ENCODE measurements around the gene CLINT1.
"Not testable (repeated sequence)": the region's sequence is repeated elsewhere in the genome, so short reads cannot be mapped to it uniquely, and the experiment has no call there.

Gene CLINT1

DNA sequence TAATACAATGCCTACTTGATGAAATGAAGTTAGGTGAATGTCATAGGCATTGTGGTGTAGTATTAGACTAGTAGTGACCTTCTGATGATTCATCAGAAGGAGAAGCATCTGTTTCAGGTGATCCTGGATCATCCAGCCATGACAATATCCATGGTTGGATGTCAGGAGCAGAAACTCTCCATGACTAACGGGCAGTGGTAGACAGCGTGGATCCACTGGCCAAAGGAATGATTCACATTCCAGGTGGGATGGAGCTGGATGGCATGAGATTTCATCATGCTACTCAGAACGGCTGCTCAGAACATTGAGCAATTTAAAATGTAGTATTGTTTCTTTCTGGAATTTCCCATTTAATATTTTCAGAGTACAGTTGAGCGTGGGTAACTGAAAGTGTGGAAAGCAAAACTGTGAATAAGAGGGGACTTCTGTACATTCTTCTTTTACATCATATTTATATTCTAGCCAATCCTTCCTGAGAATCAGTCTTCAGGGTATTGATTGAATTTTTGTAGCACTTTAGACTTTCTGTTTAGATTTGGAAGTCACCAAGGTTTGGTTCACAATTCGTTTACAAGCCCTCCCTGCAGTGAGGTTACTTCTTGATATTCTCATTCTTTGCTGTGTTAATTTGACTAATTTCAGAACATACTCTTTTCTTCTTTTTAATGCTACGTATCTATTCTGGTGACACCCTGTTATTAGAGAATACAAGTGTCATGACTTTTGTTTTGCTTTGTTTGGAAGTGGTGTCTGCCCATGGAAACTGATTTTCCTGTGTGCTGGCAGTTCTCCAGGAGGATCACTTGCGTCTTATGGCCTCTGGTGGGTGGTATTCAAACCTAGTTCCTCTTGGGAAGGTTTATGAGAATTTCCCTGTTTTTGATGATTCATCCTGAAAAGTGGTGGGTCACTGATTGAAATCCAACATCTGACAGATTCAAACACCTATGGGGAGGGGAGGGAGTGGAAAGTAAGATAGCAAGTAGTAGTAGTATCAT lies 12.2 kb upstream of the CLINT1 start:
- H3K27ac Mint-ChIP-seq = peak overlapping the region; percentile 61

DNA sequence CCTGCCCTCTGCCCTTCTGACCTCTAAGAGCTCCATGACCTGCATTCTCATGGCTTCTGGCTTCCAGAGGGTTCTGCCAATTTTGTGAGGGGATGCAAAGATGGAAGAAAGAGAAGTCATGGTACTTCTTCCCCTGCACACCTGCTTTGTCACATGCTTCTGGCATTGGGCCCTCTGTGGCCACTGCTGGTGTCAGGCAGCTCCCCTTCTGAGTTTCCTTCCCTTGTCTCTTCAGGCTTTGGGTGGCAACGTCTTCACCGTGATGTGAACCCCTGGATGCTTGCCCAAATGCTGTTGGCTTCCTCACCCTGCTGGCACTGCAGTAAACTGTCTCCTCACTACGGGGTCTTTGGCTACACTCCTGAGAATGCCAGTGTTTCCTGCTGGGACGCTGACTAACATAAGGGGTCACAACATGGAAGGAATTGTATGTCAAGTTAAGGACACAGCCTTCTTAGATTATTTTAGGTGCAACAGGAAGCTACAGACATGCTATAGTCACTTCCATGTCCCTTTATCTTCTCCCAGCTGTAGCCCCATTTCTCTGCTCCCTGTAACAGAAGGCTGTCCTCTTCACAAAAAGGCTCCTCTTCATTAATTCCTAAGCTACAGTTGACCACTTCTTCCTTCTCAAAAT lies 8.9 kb upstream of the CLINT1 start:
- Mint-ChIP-seq H3K9me3 (no peaks in the 10 kb centered on the region), H3K4me1 (peaks cover 18% of the 10 kb centered on the region), H3K4me3 (no peak overlapping the region), H3K36me3 (no peaks in the 10 kb centered on the region), H3K27ac (no peak overlapping the region), H3K27me3 (no peaks in the 10 kb centered on the region)

More for the DNA sequence above, 12.2 kb upstream of the CLINT1 start:
- Mint-ChIP-seq H3K4me3 (no peak overlapping the region), H3K4me1 (peaks cover 6% of the 10 kb centered on the region), H3K36me3 (no peaks in the 10 kb centered on the region), H3K27me3 (no peaks in the 10 kb centered on the region), H3K9me3 (no peaks in the 10 kb centered on the region)

DNA sequence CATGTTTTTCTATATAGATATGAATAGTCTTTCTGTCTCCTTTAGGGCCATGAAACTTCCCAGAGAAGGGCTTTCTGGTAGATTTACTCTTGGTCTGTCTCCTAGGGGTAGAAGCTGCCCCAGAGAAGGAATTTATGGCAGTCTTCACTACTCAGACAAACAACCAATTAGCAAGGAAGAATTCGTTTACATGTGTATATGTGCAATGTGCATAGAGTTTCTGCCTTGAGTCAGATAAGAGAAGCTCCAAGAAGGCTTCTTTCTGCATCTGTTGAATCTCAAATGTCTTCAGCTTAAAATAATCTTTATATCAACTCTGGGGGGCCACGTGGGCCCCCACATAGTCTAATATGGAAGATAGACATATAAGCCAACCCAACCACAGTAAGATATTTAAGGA lies 7.6 kb upstream of the CLINT1 start:
- H3K36me3 Mint-ChIP-seq = no peaks in the 10 kb centered on the region
- H3K9me3 Mint-ChIP-seq = no peaks in the 10 kb centered on the region
- H3K27me3 Mint-ChIP-seq = no peaks in the 10 kb centered on the region
- no peak overlapping the region for H3K4me3 Mint-ChIP-seq
- peaks cover 25% of the 10 kb centered on the region for H3K4me1 Mint-ChIP-seq
- no peak overlapping the region for H3K27ac Mint-ChIP-seq

DNA sequence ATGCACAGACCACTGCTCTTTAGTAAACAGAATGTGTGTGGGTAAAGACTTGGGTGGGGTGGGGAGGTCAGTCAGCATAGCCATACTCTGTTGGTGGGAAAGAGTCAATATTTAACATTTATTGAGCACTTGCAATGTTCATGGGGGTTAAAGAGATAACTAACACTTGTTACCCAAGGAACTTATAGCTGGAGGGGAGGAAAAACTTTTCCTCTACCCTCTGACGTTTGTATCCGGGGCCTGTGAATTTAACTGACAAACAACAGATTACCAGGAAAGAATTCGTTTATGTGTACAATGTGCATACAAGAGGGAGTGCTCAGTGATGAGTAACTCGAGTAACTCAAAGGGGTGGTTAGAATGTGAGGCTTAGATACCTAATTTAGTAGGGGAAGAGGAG lies 6.8 kb upstream of the CLINT1 start:
- Mint-ChIP-seq H3K27ac (no peak overlapping the region), H3K9me3 (no peaks in the 10 kb centered on the region)

DNA sequence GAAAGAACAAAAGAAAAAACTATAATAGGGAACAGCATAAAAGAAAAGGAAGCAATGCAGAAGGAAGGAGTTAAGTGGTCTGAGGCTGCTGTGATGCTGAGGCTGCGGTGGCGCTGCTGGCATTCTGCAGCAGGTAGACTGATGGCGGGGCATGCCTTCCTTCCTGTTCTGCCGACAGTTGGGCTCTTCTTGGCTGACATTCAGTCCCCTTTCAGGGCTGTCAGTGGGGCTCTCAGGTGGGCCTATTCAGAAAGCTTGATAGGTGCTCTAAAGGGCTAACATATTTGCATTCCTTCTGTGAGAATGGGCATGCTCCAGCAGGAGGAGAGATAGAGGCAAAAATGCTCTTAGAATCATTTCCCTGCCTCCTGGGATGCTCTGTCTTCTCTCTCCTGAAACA lies 5.1 kb upstream of the CLINT1 start:
- Mint-ChIP-seq H3K4me3 (no peak overlapping the region), H3K36me3 (no peaks in the 10 kb centered on the region), H3K27ac (peak overlapping the region; percentile 57), H3K27me3 (no peaks in the 10 kb centered on the region), H3K9me3 (no peaks in the 10 kb centered on the region), H3K4me1 (peaks cover 40% of the 10 kb centered on the region)

More for the DNA sequence above, 6.8 kb upstream of the CLINT1 start:
- no peaks in the 10 kb centered on the region for H3K36me3 Mint-ChIP-seq
- H3K27me3 Mint-ChIP-seq = no peaks in the 10 kb centered on the region
- peaks cover 30% of the 10 kb centered on the region for H3K4me1 Mint-ChIP-seq
- H3K4me3 Mint-ChIP-seq = no peak overlapping the region

DNA sequence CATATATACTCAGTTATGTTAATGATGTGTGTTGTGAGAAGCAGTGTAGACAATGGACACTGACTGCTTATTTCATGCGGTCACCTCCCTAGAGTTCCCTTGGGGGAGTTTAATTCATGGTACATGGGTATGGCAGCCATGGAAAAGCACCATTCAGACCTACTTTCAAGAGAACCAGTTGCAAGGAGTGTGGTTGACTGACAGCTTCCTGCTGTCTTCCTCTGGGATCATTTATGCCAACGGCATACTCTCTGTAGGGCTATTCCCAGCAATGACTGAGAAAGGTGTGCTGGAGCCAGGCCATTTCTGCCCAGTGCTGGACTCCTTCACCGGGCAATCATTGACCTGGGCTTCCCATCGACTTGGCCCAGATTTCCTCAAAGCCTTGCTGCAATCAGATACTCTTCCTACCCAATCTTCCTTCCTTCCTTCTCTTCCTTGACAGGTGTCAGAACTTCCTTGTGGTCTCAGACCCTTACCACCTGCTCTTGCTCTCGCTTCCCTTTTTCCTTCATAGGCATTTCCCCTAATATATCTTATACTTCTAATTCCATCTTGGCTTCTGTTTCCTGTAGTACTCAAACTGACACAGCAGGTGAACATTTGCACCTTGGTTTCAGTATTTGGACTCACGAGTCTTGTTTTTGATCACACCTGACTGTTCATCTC lies 3.4 kb upstream of the CLINT1 start:
- peaks cover 50% of the 10 kb centered on the region for H3K4me1 Mint-ChIP-seq
- no peaks in the 10 kb centered on the region for H3K9me3 Mint-ChIP-seq
- H3K4me3 Mint-ChIP-seq = peak overlapping the region; percentile 5
- peaks cover 3% of the 10 kb centered on the region for H3K36me3 Mint-ChIP-seq
- no peaks in the 10 kb centered on the region for H3K27me3 Mint-ChIP-seq
- H3K27ac Mint-ChIP-seq = no peak overlapping the region

DNA sequence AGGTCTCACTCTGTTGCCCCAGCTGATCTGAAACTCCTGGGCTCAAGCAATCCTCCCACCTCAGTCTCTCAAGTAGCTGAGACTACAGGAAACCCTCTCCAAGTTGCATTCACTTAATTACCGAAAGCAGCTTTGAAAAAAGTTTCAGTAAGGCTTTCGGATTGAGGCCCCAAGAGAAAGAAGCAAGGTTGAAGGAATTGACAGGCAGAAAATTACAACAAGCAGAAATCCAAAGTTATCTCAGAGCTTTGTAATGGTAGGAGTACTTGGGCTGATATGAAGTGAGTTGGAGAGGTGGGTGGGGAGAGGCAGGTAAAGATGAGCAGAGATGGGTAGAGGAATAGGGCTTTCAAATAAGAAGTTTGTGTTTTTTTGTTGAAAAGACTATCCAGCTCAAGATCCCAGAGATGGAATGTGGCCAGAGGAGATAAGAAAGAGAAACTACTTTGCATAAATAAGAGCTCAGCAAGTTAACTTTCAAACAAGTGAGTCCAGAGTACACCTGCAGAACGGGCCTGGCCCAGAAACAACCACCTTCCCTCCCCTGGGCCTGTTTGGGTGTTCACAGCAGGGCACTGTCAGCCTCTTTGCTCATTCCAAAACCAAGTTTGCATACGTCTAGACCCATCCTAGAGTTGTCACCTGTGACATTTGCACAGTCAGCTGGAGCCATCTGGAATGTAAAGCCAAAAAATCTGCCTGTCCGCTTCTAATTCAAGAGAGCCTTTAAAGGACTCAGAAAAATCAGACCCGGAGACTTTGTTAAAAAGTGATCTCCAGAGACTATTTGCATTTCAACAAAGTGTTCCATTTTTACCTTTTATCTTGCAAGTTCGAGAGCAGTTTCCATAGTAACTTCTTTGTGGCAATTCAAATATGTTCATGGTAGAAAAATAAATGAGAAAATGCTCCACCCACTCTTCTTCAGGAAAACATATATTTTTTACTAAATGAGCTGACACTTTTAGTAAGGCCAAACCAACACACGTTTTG lies 2.2 kb upstream of the CLINT1 start:
- Mint-ChIP-seq H3K27me3 (no peaks in the 10 kb centered on the region), H3K36me3 (peaks cover 3% of the 10 kb centered on the region), H3K4me3 (peak overlapping the region; percentile 49), H3K4me1 (peaks cover 60% of the 10 kb centered on the region), H3K9me3 (no peaks in the 10 kb centered on the region), H3K27ac (peak overlapping the region; percentile 47)

DNA sequence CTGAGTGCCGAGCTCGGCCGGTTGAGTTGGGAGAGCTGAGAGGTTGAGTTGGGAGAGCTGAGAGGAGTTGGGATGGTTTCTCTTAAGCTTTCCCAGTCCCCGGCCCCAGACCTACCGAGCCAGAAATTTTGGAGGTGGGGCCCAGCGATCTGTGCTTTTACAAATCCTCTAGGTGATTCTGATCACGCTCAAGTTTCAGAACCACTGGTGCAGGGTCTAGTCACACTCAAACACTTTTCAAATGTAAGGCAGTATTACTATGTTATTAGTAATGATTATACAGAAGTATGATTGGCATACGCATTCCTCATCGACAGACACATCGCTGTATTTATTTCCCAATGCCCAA lies 256 bp upstream of the CLINT1 start:
- Mint-ChIP-seq H3K36me3 (peaks cover 6% of the 10 kb centered on the region), H3K27me3 (no peaks in the 10 kb centered on the region), H3K9me3 (no peaks in the 10 kb centered on the region), H3K27ac (peak overlapping the region; percentile 97), H3K4me3 (peak overlapping the region; percentile 92), H3K4me1 (peaks cover 78% of the 10 kb centered on the region)

DNA sequence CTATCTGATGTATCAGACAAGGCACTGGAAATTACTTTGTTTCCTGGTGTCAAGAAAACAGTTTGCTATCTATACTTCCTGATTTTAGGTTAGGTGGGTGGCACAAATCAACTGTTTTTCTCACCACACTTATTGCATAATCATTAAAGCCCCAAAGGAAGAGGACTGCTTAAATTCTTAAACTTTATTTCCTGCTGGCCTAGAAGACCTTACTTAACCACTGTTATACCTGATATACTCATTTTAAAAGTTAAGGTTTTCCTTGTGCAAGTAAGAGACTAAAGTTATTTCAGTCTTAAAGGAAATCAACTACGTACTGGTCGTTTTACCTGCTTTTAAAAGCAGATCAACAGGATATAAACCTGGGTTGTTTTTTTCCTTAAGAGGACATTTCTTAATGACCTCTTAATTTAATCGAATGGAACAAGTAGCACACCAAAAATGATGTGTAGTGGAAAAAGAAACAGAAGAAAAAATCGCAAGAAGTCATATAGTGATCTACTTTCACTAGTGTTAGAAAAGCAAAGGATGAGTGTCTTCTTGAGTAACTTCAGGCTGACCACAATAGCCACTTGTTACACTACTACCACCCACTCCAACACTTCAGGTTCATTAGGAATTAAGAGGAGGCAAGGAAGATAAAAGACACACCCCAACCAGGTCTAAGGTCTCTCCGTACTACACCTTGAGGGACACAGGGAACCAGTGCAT lies 974 bp downstream of the CLINT1 start:
- H3K4me1 Mint-ChIP-seq = peaks cover 77% of the 10 kb centered on the region
- H3K4me3 Mint-ChIP-seq = peak overlapping the region; percentile 92
- no peaks in the 10 kb centered on the region for H3K27me3 Mint-ChIP-seq
- H3K9me3 Mint-ChIP-seq = no peaks in the 10 kb centered on the region
- peaks cover 9% of the 10 kb centered on the region for H3K36me3 Mint-ChIP-seq
- peak overlapping the region; percentile 99 for H3K27ac Mint-ChIP-seq

DNA sequence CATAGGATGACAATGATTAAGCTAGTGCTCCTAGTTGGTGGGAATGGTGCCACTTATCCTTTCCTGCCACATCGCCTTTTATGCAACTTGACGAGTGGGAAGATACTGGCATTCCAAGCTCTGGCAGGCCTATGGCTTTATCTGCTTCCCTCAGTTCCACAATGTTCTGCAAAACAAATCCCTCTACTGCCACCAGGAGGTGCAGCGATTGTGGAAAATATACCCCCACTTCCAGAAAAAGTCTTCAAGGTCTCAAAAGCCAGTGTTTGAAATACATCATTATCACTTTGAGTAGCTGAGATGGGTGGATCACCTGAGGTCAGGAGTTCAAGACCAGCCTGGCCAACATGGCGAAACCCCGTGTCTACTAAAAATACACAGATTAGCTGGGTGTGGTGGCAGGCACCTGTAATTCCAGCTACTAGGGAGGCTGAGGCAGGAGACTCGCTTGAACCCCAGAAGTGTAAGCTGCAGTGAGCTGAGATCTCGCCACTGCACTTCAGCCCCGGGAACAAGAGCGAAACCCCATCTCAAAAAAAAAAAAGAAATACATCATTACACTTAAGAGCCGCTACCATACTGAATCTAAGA lies 3.4 kb downstream of the CLINT1 start:
- peaks cover 9% of the 10 kb centered on the region for H3K36me3 Mint-ChIP-seq
- peaks cover 75% of the 10 kb centered on the region for H3K4me1 Mint-ChIP-seq
- peak overlapping the region; percentile 49 for H3K4me3 Mint-ChIP-seq
- peak overlapping the region; percentile 32 for H3K27ac Mint-ChIP-seq
- no peaks in the 10 kb centered on the region for H3K27me3 Mint-ChIP-seq
- no peaks in the 10 kb centered on the region for H3K9me3 Mint-ChIP-seq

DNA sequence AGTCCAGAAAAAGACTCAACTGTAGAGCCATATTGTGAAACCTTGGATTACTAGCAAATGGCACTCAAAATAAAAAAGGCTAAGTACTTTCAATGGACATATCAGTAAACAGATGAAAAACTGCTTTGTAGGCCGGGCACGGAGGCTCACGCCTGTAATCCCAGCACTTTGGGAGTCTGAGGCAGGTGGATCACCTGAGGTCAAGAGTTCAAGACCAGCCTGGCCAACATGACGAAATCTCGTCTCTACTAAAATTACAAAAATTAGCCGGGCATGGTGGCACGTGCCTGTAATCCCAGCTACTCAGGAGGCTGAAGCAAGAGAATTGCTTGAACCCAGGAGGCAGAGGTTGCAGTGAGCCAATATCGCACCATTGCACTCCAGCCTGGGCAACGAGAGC lies 5.6 kb downstream of the CLINT1 start:
- not testable (repeated sequence) for H3K27me3 Mint-ChIP-seq, H3K9me3 Mint-ChIP-seq, H3K27ac Mint-ChIP-seq, H3K4me3 Mint-ChIP-seq
- Mint-ChIP-seq H3K36me3 (peaks cover 11% of the 10 kb centered on the region), H3K4me1 (peaks cover 65% of the 10 kb centered on the region)

DNA sequence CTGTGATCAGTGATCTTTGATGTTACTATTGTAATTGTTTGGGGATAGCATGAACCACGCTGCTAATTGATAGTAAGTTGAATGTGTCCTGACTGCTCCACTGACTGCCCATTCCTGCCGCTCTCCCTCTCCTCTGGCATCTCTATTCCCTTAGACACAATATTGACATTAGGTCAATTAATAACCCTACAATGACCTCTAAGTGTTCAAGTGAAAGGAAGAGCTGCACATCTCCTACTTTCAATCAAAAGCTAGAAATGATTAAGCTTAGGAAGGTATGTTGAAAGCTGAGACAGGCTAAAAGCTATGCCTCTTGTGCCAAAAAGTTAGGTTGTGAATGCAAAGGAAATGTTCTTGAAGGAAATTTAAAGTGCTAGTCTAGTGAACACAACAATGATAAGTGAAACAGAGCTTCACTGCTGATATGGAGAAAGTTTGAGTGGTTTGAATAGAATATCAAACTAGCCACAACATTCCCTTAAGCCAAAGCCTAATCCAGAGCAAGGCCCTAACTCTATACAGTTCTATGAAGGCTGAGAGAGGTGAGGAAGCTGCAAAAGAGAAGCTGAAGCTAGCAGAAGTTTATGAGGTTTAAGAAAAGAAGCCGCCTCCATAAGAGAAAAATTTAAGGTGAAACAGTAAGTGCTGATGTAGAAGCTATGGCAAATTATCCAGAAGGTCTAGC lies 12.9 kb downstream of the CLINT1 start:
- Mint-ChIP-seq H3K27ac (no peak overlapping the region), H3K4me3 (no peak overlapping the region), H3K27me3 (no peaks in the 10 kb centered on the region), H3K36me3 (peaks cover 10% of the 10 kb centered on the region), H3K9me3 (no peaks in the 10 kb centered on the region), H3K4me1 (peaks cover 35% of the 10 kb centered on the region)

DNA sequence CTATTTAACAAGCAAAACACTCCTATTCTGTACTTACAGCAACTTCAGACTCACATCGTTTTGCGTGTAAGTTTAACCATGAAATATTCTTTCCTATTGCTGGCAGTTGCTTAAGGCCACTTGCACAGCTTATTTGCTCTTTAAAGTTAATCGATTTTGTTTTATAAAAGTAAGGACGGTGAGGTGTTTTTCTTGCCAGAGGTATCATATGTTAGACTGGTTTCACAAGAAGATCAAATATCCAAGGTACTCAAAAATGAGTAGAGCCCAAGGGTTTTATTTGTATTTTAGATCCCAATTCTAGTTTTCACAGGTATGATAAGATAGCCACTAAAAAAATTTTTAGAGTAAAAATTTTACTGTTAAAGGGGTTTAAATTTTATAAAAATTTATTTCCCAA lies 16.2 kb downstream of the CLINT1 start:
- Mint-ChIP-seq H3K27me3 (no peaks in the 10 kb centered on the region), H3K27ac (no peak overlapping the region), H3K9me3 (no peaks in the 10 kb centered on the region), H3K4me1 (peaks cover 36% of the 10 kb centered on the region), H3K4me3 (no peak overlapping the region), H3K36me3 (peaks cover 7% of the 10 kb centered on the region)

DNA sequence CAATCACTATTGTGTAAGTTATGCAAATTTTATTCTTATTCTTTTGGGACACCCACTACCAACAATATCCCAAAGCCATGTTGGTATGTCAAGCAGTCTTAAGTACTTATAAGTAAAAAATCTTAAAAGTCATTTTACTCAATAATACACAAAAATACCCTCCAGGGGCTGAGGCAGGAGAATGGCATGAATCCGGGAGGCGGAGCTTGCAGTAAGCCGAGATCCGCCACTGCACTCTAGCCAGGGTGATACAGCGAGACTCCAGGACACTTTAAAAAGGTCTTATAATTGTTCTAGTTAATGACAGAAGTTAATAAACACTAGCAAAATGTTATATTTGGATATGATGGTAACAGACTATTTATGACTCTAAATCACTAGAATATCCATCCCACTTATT lies 16.8 kb downstream of the CLINT1 start:
- Mint-ChIP-seq H3K36me3 (peaks cover 7% of the 10 kb centered on the region), H3K27me3 (no peaks in the 10 kb centered on the region), H3K4me1 (peaks cover 37% of the 10 kb centered on the region), H3K4me3 (no peak overlapping the region), H3K9me3 (no peaks in the 10 kb centered on the region), H3K27ac (no peak overlapping the region)

Data from activated naive CD4-positive, alpha-beta T cell treated with anti-CD3 and anti-CD28 coated beads, Interleukin-2, amount 50 U/mL, for 24 hours (primary cell).